GM19467 (cell line): ENCODE results near the gene ZNF76.

ENCODE experiments used
- ATAC-seq: cut with Tn5 transposase; IDR thresholded peaks from one replicate; pipeline ENCODE4 v1.9.1; 2021; ENCODE audit warnings: mild to moderate bottlenecking, moderate library complexity; ENCODE audit not compliant: unreplicated experiment

The ZNF76 gene

GRCh38 chr6:35236223-35236622, 23.3 kb upstream of the ZNF76 start:
- no peak for ATAC-seq

- no peak for ATAC-seq
These were observed 22.1 kb upstream of the ZNF76 start for GRCh38 chr6:35237476-35237875.

- no peak for ATAC-seq
These were observed 20.7 kb upstream of the ZNF76 start for GRCh38 chr6:35238843-35239289.

- no peak for ATAC-seq
These were observed 20.0 kb upstream of the ZNF76 start for GRCh38 chr6:35239581-35239980.

- ATAC-seq, result no peak
These were observed 18.4 kb upstream of the ZNF76 start for GRCh38 chr6:35240838-35241801.

GRCh38 chr6:35242486-35242885, 17.0 kb upstream of the ZNF76 start:
- ATAC-seq, result no peak

- no peak for ATAC-seq
These were observed 16.6 kb upstream of the ZNF76 start for GRCh38 chr6:35242906-35243305.

GRCh38 chr6:35243386-35243958, 16.1 kb upstream of the ZNF76 start:
- no peak for ATAC-seq

GRCh38 chr6:35244551-35244950, 15.0 kb upstream of the ZNF76 start:
- no peak for ATAC-seq

- ATAC-seq, result no peak
These were observed 11.8 kb upstream of the ZNF76 start for GRCh38 chr6:35247642-35248231.

- ATAC-seq, result no peak
These were observed 11.2 kb upstream of the ZNF76 start for GRCh38 chr6:35248300-35248699.

- no peak for ATAC-seq
These were observed 10.6 kb upstream of the ZNF76 start for GRCh38 chr6:35248965-35249364.

GRCh38 chr6:35251949-35252348, 7.6 kb upstream of the ZNF76 start:
- no peak for ATAC-seq

GRCh38 chr6:35253249-35253648, 6.3 kb upstream of the ZNF76 start:
- ATAC-seq, result no peak

GRCh38 chr6:35258336-35258735, 1.2 kb upstream of the ZNF76 start:
- no peak for ATAC-seq

GRCh38 chr6:35258858-35259193, 709 bp upstream of the ZNF76 start:
- ATAC-seq, result peak; percentile 18

GRCh38 chr6:35259948-35260590, 534 bp downstream of the ZNF76 start:
- ATAC-seq, result peak; percentile 23

- no peak for ATAC-seq
These were observed 1.3 kb downstream of the ZNF76 start for GRCh38 chr6:35260591-35261570.

- ATAC-seq, result no peak
These were observed 3.1 kb downstream of the ZNF76 start for GRCh38 chr6:35262596-35262995.

GRCh38 chr6:35264550-35265274, 5.2 kb downstream of the ZNF76 start:
- no peak for ATAC-seq
